GM21390 (cell line): Measurements from ENCODE around the gene MAN1A1.

Experiments
- ATAC-seq: cut with Tn5 transposase; IDR thresholded peaks from one replicate; pipeline ENCODE4 v1.9.1; 2021; ENCODE audit not compliant: unreplicated experiment

Gene MAN1A1

DNA sequence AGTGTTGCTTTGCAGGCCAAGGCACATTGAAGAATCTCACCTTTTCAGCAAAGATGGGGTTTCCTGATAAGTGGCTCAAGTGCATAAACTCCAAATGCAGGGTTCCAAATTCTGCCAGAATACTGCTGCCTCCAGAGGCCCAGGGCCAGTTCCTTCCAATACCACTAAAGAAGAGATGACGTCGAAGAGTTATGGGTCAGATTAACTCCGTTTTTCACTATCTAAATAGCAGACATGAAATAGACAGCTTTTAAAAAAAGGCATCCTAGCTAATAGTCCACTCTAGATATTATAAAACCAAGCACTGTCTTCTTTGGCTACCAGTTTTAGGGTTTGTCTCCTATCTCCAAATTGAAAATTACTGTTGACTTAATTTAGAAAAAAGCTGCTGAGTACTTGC lies 144.8 kb downstream of the MAN1A1 start:
- ATAC-seq = no peak

DNA sequence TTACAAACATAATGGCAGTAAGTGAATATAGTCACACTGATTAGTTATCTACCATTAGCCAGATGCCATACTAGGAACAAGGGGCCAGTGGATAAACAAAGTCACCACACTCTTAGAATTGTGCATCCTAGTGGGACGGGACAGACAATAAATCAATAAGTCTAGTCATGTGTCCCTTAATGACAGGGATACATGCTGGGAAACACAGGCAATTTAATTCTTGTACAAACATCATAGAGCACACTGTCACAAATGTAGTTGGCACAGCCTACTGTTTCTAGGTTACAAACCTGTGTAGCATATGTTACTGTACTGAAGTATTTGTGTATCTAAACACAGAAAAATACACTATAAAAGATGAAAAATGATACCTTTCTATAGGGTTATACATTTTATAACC lies 148.1 kb downstream of the MAN1A1 start:
- no peak for ATAC-seq

DNA sequence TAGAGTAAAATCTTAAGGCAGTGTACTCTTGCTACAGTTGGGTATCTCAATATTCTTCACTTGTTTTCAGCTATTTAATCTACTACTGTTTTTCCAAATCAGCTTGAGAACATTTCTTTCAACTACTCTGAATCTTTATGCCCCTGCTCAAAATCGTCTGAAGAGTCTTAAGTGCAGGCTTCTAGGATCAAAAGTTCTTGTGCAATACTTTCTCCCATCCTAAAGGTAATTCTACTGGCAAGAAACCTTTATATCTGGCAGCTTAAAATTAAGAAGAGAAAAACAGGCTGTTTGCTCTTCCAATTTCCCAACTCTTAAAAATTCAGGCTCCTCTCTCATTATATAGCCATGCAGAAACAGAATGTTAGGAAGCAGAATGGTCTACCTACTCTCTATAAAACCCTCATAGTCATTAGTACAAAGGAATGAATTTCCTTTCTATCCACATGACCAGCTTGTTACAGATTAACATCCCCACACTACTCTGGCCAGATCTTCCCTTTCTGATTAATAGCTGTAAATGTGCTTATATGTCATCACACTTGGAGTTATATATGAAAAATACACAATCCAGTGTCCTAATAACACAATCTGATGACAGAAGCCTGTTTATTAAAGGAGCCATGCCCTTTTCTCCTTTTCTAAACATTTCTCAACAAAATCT lies 148.9 kb downstream of the MAN1A1 start:
- ATAC-seq = no peak

DNA sequence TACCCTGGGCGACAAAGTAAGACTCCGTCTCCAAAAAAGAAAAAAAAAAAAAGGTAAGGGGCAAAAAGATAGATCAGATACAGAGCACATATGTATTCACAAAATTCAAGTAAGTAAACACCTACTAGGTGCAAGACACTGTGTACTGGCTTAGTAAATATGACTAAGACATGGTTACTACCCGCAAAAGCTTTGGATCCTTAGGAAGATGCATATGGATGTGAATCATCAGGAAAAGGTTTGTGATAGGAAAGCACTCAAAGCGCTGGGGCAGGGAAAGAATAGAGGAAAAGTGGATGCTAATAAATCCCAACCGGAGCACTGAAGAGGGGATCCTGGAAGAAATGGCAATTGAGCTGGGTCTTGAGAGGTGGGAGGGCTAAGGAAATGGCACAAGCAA lies 152.3 kb downstream of the MAN1A1 start:
- no peak for ATAC-seq

DNA sequence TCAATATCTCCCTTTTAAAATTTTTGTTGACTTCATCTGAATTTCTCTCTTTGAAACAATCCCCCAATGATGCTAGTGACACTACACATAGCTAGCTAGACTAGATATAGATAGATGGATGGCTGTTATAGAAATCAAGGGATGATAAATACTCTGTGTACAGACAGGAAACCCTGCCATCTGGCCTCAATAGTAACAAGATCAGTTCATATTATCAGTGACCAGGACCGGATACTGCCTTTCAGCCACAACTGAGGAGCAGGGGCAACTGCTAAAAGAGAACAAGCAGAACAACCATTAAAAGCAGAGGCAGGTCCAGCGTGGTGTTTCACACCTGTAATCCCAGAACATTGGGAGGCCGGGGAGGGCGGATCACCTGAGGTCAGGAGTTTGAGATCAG lies 152.8 kb downstream of the MAN1A1 start:
- ATAC-seq = no peak

DNA sequence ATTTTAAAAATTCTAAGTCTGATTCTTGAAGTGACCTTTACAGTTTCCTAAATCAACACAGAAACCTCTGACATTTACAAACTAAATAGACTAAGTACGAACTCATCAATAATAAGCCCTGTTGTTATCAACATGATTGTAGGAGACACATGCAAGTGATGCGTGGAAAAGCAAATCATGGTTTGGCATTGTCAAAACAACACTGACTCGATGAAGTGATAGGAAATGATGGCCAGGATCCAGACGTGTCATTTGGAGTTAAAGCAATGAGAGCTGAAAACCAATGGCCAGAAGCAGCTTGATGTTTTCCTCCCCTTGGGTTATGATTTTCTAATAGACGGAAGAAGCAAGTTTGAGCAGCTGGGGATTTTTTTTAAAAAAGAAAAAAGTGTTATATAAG lies 153.7 kb downstream of the MAN1A1 start:
- ATAC-seq = no peak

DNA sequence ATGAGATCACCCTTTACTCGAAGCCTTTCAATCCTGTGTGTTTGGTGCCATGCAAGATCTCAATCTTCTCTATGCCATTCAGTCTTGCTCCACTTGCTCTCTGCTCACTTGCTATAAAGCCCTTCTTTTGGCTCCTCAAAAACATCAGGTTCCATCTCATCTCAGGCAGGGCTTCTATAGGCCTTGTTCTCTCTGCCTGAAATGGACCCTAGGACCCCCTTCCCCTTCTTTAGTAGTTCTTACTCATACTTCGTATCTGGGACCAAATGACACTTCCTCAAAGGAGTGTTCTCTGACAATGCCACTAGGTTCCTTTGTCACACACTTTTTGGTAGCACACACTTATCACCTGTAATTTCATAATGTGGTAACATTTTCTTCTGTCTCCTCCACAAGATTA lies 154.4 kb downstream of the MAN1A1 start:
- no peak for ATAC-seq

DNA sequence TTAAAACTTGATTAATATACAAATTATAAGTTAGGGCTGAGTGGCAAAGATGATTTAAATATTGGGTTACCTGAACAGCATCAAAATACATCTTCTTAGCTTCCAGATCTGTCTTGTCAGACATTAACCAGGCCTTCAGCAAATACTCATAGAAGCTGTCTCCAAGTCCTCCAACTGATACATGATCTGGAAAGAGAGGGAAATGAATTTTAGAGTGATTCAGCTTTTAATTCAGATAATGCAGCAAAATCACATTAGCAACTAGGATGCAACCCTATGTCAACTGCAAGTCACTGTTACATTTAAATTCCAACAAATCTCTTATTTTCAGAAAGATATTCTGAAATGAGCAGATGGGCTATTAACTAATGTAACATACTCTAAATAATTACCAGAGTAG lies 155.9 kb downstream of the MAN1A1 start:
- ATAC-seq = no peak

DNA sequence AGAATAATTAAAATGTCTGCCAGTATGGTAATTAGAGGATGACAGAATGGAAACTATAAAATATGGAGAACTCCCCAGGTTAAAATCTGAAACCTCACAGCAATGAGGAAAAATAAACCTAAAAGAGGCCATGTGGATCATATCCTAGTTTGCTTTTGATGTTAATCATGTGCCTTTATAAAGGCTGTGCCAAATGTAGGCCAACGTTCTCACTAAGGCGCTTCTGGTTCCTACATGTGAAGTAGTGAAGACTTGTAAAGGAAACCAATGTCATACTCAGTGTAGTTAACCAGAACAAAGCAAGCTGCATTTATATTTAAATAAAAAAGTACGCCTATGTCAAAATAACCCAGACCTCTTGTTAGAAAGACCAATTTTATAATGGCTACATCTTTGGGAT lies 157.4 kb downstream of the MAN1A1 start:
- no peak for ATAC-seq

DNA sequence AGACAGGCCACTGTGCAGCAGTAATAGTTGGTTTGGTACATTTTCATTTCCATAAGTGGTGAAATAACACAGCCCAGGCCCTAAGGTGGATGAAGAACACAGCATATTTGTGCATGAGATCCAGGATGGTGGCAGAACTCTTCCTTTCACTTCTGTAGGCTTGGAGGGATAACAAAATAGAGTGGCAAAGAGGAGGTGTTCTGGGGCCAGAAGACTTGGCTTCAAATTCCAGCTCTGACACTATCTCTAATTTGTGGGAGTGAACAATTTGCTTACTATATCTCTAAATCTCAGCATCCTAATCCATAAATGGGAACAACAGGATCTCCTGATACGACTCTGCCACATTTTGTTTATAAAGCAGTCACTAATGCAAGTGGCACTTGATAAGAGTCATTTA lies 159.4 kb downstream of the MAN1A1 start:
- ATAC-seq = no peak

DNA sequence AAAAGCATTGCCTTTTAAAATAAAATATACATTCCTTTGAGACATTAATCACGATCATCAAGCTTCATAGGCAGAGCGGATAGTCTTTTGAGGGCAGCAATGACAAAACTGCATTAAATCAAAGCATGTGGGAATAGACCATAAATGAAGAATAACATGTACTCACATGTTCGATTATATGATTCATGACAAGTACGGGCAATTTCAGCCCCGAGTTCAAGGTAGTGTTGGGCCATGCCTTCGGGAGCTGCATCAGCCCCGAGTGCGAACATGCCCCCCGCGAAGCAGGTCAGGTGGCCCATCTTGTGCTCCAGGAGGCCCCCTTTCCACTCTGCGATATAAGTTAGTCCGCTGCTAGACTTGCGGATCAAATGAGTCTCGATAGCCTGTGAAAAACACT lies 160.1 kb downstream of the MAN1A1 start:
- ATAC-seq = no peak

DNA sequence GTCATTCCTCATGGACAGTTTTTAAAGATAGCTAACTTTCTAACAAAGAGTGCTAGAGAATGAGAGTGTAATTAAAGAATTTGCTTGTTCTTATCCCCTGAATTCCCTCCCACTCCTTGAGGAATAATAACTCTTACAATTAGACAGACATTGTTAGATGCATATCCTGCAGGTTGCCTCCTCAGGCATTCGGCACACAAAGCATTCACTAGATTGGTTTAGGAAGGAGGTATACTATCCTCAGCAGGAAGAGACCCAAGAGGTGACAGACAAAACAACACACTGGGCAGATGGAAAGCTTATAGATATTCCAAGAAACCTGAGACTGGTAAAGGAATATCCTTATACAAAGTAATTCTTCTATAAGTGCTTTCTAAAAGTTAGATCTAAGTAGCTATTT lies 162.0 kb downstream of the MAN1A1 start:
- ATAC-seq = no peak

DNA sequence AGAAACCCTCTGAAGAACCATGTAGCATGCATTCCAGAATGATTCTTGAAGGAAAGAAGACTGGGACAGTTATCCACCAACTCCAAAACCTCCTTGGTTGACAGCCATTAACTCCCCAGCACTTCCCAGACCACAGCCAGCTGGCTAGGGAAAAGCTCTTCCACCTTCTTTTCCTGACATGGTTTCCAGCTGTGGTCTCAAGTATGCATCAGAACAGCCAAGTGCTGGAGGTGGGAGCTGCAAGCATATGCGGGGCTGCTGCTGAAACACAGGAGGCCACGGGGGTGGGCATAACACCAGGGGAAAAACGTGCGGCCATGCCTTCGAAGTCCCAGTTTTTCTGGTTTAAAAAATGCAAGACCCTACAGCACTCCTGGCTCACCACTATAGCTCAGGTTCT lies 163.1 kb downstream of the MAN1A1 start:
- no peak for ATAC-seq

DNA sequence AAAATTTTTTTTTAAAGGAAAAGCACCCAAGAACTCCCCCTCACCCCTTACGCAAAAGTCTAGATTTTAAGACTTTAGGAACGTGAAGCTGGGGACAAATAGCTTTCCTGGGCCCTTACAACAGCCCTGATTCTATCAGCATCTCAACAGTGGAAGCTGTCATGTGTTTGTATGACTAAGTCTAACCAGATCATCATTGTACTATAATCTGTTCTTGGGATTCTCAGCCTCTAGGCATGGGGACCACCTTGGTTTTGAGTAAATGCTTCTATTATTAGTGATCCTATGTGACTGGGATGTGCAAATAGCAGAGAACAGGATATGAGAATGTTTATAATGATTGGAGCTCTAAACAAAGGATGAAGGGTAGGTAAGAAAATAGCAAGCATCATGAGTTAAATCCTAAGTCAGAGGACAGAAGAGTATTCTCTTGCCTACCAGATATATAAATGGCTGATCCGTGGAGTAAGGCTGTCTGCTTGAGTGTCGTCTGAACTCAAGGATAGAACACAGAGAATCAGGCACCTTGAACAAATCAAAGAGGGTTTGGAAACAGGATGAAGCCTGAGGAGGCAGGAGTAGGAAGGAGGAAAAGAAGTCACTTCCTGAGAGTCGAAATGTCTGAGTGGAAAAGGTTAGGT lies 165.4 kb downstream of the MAN1A1 start:
- no peak for ATAC-seq

DNA sequence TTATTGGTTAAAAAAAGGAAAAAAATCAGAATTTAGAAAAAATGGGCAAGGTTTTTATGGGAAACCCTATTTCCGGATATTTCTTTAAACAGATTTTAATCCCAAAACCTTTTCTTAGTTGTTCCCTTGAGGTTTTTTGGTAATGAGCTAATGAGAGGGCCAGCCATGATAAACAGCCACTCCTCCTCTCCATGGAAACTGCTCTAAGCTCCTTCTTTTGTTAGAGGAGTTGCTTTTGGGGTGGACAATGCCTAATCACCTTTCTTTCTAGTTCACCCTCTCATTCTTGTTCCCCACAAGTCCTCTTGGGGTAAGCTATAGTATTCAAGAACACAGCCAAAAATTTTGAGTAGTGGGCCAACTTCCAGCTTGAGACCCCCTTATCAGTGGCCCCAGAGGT lies 166.1 kb downstream of the MAN1A1 start:
- no peak for ATAC-seq

DNA sequence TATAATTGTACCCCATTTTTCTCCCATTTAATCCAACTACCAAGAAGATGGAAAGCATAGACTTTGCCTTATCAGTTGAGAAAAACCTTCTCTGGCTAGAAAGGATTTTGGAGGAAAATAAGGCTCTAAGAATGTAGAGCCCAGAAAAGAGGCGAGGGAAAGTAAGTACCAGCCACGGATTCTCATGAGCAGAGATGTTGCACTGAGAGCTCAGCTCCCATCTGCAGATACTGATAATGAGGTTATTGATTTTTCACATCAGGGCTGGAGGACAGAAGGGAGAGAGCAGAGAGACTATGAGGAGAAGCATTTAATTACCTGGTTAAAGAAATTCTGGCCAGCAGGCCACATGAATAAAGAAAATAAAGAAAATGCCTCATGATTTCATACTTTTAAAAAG lies 166.7 kb downstream of the MAN1A1 start:
- ATAC-seq = no peak

DNA sequence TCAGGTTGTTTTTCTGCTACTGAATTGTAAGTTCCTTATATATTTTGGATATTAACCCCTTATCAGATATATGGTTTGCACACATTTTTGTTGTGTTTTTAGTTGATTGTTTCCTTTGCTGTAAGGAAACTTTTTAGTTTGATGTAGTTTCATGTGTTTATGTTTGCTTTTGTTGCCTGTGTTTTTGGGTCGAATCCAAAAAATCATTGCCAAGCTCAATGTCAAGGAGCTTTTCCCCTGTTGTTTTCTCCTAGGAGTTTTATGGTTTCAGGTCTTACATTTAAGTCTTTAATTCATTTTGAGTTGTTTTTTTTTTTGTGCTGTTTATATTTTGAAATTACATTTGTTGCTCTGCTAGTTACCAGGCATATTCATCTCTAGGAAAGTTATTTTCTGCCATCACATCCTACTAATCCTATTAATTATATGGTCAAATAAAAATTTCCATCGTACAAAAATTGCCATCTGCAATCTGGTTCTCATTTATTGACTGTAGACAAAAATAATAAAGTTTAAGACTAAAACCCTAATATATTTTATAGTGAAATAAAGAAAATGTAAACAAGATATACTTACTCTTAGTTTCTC lies 167.3 kb downstream of the MAN1A1 start:
- no peak for ATAC-seq

DNA sequence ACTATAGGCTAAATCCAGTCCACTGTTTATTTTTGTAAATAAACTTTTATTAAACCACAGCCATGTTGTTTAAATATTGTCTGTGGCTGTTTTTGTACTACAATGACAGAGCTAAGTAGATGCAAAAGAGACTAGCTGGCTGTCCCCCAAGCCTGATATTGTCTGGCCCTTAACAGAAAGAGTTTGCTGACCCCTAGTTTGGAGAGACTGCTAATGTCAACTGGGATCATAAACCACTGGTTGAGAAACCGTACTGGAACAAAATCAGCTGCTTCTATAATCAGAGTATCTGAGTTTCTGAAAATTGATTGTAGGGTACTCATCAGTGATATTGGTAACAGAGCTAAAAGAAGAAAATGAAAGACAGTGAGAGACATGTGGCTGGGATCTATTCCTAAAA lies 168.5 kb downstream of the MAN1A1 start:
- no peak for ATAC-seq

DNA sequence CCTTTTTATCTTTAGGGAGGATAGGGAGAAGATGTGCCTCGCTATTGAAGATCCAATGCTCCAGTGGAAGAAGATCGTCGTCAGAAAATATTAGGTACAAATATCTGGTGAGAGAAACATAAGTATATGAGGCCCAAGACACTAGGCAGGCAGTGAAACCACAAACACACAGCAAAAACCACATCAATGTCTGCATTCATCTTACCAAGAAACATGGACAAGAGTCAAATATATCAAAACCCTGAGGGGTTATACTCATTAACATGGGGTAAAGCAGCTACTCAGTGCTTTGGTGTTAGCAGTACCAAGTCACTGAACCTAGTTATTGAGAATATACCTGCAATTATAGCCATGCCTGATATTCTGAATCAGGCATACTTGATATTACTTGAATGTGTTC lies 169.7 kb downstream of the MAN1A1 start:
- ATAC-seq = no peak

DNA sequence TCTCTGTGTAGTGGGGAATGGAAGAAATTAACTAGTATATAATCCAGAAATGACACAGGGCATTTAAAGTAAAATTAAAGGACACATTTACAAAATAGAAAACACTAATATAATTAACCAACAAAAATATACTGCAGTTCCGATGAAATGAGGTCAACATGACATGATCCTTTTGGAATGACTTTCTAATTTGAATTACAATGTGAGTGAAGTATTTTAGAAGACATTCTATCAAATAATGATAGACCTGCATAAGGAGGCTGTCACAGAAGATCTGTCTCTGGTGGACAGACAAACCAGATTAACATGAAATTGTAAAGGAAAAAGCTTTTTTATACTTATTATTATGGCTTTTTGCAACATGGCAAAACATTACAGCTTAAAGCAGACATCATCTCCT lies 170.5 kb downstream of the MAN1A1 start:
- ATAC-seq = no peak

DNA sequence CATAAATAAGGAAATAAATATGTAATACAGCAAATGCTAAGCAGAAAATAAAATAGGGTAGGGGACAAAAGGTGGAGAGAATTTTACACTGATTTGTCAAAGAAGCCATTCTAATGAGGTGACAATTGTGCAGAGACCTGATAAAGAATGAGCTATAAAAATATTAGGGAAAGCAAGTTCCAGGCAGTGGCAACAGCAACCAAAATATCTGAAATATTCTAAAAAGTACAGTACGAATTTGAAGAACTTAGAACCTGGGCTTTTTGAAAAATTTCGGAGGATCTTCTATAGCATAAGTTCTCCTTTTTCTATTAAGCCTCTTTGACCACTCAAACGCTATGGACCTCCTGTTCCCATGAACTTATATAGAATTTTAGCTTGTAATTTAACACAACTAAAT lies 173.1 kb downstream of the MAN1A1 start:
- no peak for ATAC-seq

DNA sequence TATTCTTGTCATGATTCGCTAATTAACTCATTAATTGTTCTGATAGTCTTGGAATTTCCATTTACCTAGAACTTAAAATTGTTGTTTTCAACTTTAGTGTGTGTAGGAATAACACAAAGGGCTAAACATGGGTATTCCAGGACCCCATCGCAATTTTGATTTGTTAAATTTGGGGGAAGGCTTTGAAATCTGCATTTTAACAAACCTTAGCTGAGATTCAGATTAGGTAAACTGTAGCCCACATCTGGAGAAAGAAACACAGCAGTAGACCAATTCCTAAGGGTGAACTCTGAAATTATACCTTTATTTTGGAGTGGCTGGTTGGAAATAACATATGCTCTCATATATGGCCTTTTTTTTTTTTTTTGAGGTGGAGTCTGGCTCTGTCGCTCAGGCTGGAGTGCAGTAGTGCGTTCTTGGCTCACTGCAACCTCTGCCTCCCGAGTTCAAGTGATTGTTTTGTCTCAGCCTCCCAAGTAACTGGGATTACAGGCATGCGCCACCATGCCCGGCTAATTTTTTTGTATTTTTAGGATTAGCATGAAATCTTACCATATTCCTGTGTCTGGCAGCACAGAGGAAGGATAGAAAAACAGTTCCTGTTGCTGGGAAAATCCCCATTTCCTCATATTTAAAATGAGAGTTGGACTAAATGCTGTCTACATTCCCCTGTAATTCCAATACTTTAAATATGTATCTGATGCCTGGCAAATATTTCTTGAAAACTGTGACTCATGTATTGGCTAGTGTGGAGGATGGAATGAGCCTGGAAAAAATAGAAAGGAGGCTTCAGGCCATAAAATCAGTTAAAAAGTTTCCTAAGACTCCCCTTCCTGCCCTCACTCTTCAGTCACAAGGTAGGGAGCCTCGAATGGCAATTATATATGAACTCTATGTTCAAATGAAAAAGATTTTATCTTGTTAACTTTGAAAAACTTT lies 174.4 kb downstream of the MAN1A1 start:
- no peak for ATAC-seq
